Neural cell (in vitro differentiated cells): ENCODE data around the gene CENPP. TPM values are rescaled to one million over a fixed set of nuclear protein-coding genes. Genes with fewer than 3 reads are reported as not detected.

Experiments used
- H2AFZ ChIP-seq: fragments of 200-600, 300-800 bp; sonication (generic), shearing (Covaris generic); 2 replicates; pipeline ENCODE4 v1.6.0; 2014; ENCODE audit warnings: low read depth, mild to moderate bottlenecking, antibody characterized with exemption, low read length, moderate library complexity
- H3F3A ChIP-seq: fragments of 200-600 bp; shearing (Covaris generic); 2 replicates; pipeline ENCODE4 v1.6.1; 2016; ENCODE audit warnings: mild to moderate bottlenecking, moderate library complexity, mixed read lengths, antibody characterized with exemption, low read length; ENCODE audit not compliant: insufficient read depth, poor library complexity, severe bottlenecking
- H3K27ac ChIP-seq: fragments of 200-600, 300-800 bp; sonication (generic), shearing (Covaris generic); 2 replicates; pipeline ENCODE4 v1.5.1; 2014; ENCODE audit warnings: mild to moderate bottlenecking, low read length, moderate library complexity
- H3K27me3 ChIP-seq: fragments of 300-800, 200-600 bp; sonication (generic), shearing (Covaris generic); 2 replicates; pipeline ENCODE4 v1.6.0; 2014; ENCODE audit warnings: mild to moderate bottlenecking, low read depth, low read length, moderate library complexity; ENCODE audit not compliant: insufficient read depth
- H3K36me3 ChIP-seq: fragments of 300-800, 200-600 bp; sonication (generic), shearing (Covaris generic); 2 replicates; pipeline ENCODE4 v1.5.1; 2014; ENCODE audit warnings: mild to moderate bottlenecking, antibody characterized with exemption, low read length, moderate library complexity; ENCODE audit not compliant: insufficient read depth
- H3K4me2 ChIP-seq: fragments of 300-800, 200-600 bp; sonication (generic), shearing (Covaris generic); 2 replicates; pipeline ENCODE4 v1.6.0; 2014; ENCODE audit warnings: mild to moderate bottlenecking, low read length
- H3K4me3 ChIP-seq: fragments of 300-800, 200-600 bp; sonication (generic), shearing (Covaris generic); 2 replicates; pipeline ENCODE4 v1.5.1; 2014; ENCODE audit warnings: mild to moderate bottlenecking, low read length, moderate library complexity
- H3K79me2 ChIP-seq: fragments of 200-600 bp; shearing (Covaris generic); replicated peaks from 2 replicates; pipeline ENCODE4 v1.6.0; 2014; ENCODE audit warnings: mild to moderate bottlenecking, low read length, moderate library complexity; ENCODE audit not compliant: insufficient read depth
- H3K9ac ChIP-seq: fragments of 300-800, 200-600 bp; sonication (generic), shearing (Covaris generic); 2 replicates; pipeline ENCODE4 v1.6.1; 2016; ENCODE audit warnings: mild to moderate bottlenecking, low read length, mixed read lengths
- H3K9me2 ChIP-seq: fragments of 200-600 bp; shearing (Covaris generic); 2 replicates; pipeline ENCODE4 v1.6.1; 2016; ENCODE audit warnings: mild to moderate bottlenecking, low read length, mixed read lengths; ENCODE audit not compliant: insufficient read depth
- H3K9me3 ChIP-seq: fragments of 200-600, 300-800 bp; sonication (generic), shearing (Covaris generic); 2 replicates; pipeline ENCODE4 v1.6.1; 2016; ENCODE audit warnings: mild to moderate bottlenecking, mixed run types, low read length, moderate library complexity, mixed read lengths
- H4K20me1 ChIP-seq: fragments of 200-600 bp; shearing (Covaris generic); 2 replicates; pipeline ENCODE4 v1.6.1; 2016; ENCODE audit warnings: mild to moderate bottlenecking, mixed run types; ENCODE audit not compliant: insufficient read depth
- EP300 ChIP-seq: fragments of 450-650 bp; conservative IDR thresholded peaks from 2 replicates; pipeline ENCODE4 v1.6.1; 2014; ENCODE audit warnings: antibody characterized with exemption, mild to moderate bottlenecking, moderate library complexity; ENCODE audit not compliant: poor library complexity, severe bottlenecking
- EZH2 ChIP-seq: fragments of 200-600, 300-800 bp; shearing (Covaris generic), sonication (generic); IDR thresholded peaks from 2 replicates; pipeline ENCODE4 v1.6.1; 2014; ENCODE audit warnings: antibody characterized with exemption, low read length, borderline replicate concordance, mild to moderate bottlenecking; ENCODE audit not compliant: insufficient read depth, poor library complexity, severe bottlenecking
- MXI1 ChIP-seq: fragments of 450-650 bp; conservative IDR thresholded peaks from 2 replicates; pipeline ENCODE4 v1.6.1; 2014; ENCODE audit warnings: antibody characterized with exemption, mild to moderate bottlenecking; ENCODE audit not compliant: poor library complexity, severe bottlenecking
- POLR2AphosphoS5 ChIP-seq: IDR thresholded peaks from 2 replicates; pipeline ENCODE4 v1.6.1; 2012
- RAD21 ChIP-seq: fragments of 450-650 bp; conservative IDR thresholded peaks from 2 replicates; pipeline ENCODE4 v1.6.1; 2014; ENCODE audit warnings: antibody characterized with exemption, mild to moderate bottlenecking, moderate library complexity
- REST ChIP-seq: IDR thresholded peaks from 2 replicates; pipeline ENCODE4 v1.6.1; 2012; ENCODE audit warnings: borderline replicate concordance
- SMC3 ChIP-seq: fragments of 450-650 bp; conservative IDR thresholded peaks from 2 replicates; pipeline ENCODE4 v1.6.1; 2014; ENCODE audit warnings: antibody characterized with exemption, mild to moderate bottlenecking, moderate library complexity; ENCODE audit not compliant: poor library complexity
- TAF1 ChIP-seq: IDR thresholded peaks from 2 replicates; pipeline ENCODE4 v1.6.1; 2012; ENCODE audit warnings: low read depth
- polyA plus RNA-seq: library from polyadenylated mRNA; depleted of rRNA; stranded (reverse); fragments of >200 nt; gene quantifications from 2 replicates; pipeline ENCODE4 v1.2.3, GENCODE V29; 2014
- TF ChIP-seq, protein P1 (sequence below): fragments of 450-650 bp; IDR thresholded peaks from 2 replicates; pipeline ENCODE4 v1.5.1; 2014; ENCODE audit warnings: antibody characterized with exemption, mild to moderate bottlenecking, moderate library complexity; ENCODE audit not compliant: poor library complexity, severe bottlenecking

Gene CENPP
- polyA plus RNA-seq, 1 donor from 2014 or later: 5.0 TPM

- Histone ChIP-seq H3K9me3 (no peaks in the 10 kb centered on the region), H3K36me3 (no peaks in the 10 kb centered on the region), H3K27me3 (no peaks in the 10 kb centered on the region), H3K4me2 (no peak overlapping the region), H3K27ac (no peak overlapping the region), H2AFZ (no peak overlapping the region), H3K9ac (no peak overlapping the region), H3K4me3 (peak overlapping the region; percentile 80), H3K9me2 (no peaks in the 10 kb centered on the region), H4K20me1 (no peaks in the 10 kb centered on the region), H3K79me2 (peaks cover 38% of the 10 kb centered on the region), H3F3A (no peaks in the 10 kb centered on the region)
- TF ChIP-seq EZH2: no peak
- no peak for TF ChIP-seq SMC3
- TF ChIP-seq EP300: no peak
- TF ChIP-seq TAF1: no peak
- no peak for TF ChIP-seq REST
- TF ChIP-seq MXI1: no peak
- no peak for TF ChIP-seq POLR2AphosphoS5
- TF ChIP-seq, protein P1, sequence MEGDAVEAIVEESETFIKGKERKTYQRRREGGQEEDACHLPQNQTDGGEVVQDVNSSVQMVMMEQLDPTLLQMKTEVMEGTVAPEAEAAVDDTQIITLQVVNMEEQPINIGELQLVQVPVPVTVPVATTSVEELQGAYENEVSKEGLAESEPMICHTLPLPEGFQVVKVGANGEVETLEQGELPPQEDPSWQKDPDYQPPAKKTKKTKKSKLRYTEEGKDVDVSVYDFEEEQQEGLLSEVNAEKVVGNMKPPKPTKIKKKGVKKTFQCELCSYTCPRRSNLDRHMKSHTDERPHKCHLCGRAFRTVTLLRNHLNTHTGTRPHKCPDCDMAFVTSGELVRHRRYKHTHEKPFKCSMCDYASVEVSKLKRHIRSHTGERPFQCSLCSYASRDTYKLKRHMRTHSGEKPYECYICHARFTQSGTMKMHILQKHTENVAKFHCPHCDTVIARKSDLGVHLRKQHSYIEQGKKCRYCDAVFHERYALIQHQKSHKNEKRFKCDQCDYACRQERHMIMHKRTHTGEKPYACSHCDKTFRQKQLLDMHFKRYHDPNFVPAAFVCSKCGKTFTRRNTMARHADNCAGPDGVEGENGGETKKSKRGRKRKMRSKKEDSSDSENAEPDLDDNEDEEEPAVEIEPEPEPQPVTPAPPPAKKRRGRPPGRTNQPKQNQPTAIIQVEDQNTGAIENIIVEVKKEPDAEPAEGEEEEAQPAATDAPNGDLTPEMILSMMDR: no peak
- TF ChIP-seq RAD21: no peak
Observed at GRCh38 chr9:92291577-92291976, 34.2 kb upstream of the CENPP start.

DNA sequence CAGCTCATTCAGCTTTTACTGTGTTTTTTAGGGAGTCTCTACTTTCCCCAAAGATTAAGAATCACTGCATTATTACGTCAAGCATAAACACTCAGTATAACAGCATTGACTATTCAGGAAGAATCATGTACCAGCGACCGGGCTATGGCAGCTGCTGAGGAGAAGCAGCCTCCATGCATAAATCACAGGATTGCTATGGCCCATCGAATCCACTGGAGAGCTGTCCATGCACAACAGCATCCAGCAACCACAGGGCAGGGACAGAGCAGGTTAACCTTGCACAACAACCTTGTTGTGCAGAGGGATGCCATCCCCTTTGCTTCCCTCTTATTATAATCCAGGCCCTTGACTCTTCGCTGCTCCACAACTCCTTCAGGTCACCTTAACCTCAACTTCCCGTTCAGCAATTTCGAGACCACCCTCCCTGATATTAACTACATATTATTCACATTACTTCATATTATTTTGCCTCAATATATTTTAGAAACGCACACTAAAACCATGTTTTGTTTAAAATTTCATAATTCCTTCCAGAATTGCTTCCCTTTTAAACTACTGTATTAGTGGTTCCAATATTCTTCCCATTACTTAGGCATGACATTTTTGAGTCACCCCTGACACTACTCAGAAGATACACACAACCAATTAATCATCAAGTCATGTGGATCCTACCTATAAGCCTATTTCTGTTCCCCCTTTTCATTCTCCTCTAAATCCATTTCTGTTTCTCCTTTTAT lies 33.2 kb upstream of the CENPP start:
- Histone ChIP-seq H3K9me3 (no peaks in the 10 kb centered on the region), H2AFZ (no peak overlapping the region), H3K79me2 (peaks cover 34% of the 10 kb centered on the region), H3K9me2 (no peaks in the 10 kb centered on the region), H3K36me3 (no peaks in the 10 kb centered on the region), H3K4me2 (peak overlapping the region; percentile 91), H3F3A (no peaks in the 10 kb centered on the region), H3K9ac (peak overlapping the region; percentile 67), H3K27me3 (no peaks in the 10 kb centered on the region), H3K4me3 (peak overlapping the region; percentile 80), H3K27ac (no peak overlapping the region), H4K20me1 (no peaks in the 10 kb centered on the region)
- no peak for TF ChIP-seq MXI1
- TF ChIP-seq, protein P1: no peak
- no peak for TF ChIP-seq TAF1
- no peak for TF ChIP-seq RAD21
- no peak for TF ChIP-seq EZH2
- TF ChIP-seq REST: no peak
- no peak for TF ChIP-seq SMC3
- no peak for TF ChIP-seq POLR2AphosphoS5
- no peak for TF ChIP-seq EP300
